ENCODE results near the gene ARHGEF19.

DNA sequence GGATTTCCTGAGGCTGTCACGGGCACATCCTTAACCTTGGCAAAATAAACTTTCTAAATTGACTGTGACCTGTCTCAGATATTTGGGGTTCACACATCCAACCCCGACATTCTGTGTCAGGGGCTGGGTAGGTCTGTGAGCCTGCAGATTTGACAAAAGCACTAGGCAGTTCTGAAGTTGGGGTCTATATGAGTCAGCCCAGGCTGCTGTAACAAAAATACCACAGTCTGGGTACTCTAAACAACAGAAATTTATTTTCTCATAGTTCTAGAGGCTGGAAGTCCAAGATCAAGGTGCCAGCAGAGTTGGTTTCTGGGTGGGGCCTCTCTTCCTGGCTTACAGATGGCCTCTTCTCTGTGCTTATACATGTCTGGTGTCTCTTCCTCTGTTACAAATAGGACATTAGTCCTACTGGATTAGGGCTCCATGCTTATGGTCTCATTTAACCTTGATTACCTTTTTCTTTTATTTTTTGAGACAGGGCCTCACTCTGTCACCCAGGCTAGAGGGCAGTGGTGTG, 27.6 kb upstream of the ARHGEF19 start:
- TF ChIP-seq POLR2AphosphoS5 (IDR thresholded peaks at IDR 0.05; ENCODE audit: low read depth) (no peak), GABPA (IDR thresholded peaks at IDR 0.05; ENCODE audit: low read depth) (no peak)
- TF ChIP-seq, protein P1, sequence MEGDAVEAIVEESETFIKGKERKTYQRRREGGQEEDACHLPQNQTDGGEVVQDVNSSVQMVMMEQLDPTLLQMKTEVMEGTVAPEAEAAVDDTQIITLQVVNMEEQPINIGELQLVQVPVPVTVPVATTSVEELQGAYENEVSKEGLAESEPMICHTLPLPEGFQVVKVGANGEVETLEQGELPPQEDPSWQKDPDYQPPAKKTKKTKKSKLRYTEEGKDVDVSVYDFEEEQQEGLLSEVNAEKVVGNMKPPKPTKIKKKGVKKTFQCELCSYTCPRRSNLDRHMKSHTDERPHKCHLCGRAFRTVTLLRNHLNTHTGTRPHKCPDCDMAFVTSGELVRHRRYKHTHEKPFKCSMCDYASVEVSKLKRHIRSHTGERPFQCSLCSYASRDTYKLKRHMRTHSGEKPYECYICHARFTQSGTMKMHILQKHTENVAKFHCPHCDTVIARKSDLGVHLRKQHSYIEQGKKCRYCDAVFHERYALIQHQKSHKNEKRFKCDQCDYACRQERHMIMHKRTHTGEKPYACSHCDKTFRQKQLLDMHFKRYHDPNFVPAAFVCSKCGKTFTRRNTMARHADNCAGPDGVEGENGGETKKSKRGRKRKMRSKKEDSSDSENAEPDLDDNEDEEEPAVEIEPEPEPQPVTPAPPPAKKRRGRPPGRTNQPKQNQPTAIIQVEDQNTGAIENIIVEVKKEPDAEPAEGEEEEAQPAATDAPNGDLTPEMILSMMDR (IDR thresholded peaks at IDR 0.05; ENCODE audit: insufficient read depth, low read length): no peak
